Adrenal gland (tissue), 12 donors: ENCODE data around the gene KIAA1755. TPM values are rescaled to one million over a fixed set of nuclear protein-coding genes. Genes with fewer than 3 reads are reported as not detected.

ENCODE experiments used
- DNase-seq, 7 donors: peaks; one replicate each; pipeline ENCODE4 v3.0.0-alpha.2; 2019 to 2020
- H3K27ac ChIP-seq, 5 donors: fragments of 200-600 bp; sonication (generic) in 4 of 5; 1 replicate in 3 of 5; 2 replicates in 2 of 5; pipeline versions ENCODE4 v1.5.1 to v1.8.0; 2016 to 2020; ENCODE audit warnings: mild to moderate bottlenecking in 1 of 5
- H3K27me3 ChIP-seq: fragments of 200-600 bp; 2 replicates; pipeline ENCODE4 v1.8.0; 2021
- H3K36me3 ChIP-seq, 2 donors: fragments of 200-600 bp; replicated peaks in 1 of 2; 1 replicate in 1 of 2; 2 replicates in 1 of 2; pipeline versions ENCODE4 v1.5.1 to v1.8.0; 2018 to 2022
- H3K4me1 ChIP-seq, 2 donors: fragments of 200-600 bp; replicated peaks in 1 of 2; 1 replicate in 1 of 2; 2 replicates in 1 of 2; pipeline versions ENCODE4 v1.5.1 to v1.8.0; 2018 to 2021
- H3K4me3 ChIP-seq, 4 donors: fragments of 200-600 bp; sonication (generic) in 3 of 4; one replicate each; pipeline ENCODE4 v1.5.1; 2016 to 2018
- H3K9me3 ChIP-seq, 3 donors: fragments of 200-600 bp; sonication (generic) in 1 of 3; replicated peaks in 1 of 3; 1 replicate in 2 of 3; 2 replicates in 1 of 3; pipeline versions ENCODE4 v1.5.1 to v1.8.0; 2016 to 2021
- POLR2A ChIP-seq, 2 donors: fragments of 450-650 bp; IDR thresholded peaks; one replicate each; pipeline ENCODE4 v1.6.1; 2017; ENCODE audit warnings: antibody characterized with exemption in 2 of 2, mild to moderate bottlenecking in 2 of 2, moderate library complexity in 1 of 2
- WGBS, 4 donors: extraction: QIAGEN DNeasy Blood & Tissue Kit in 2 of 4; methylation state at CpG; one replicate each; pipeline versions ENCODE4 v1.1.5 to v1.1.7; 2013 to 2017; 5-methylcytosine and 5-hydroxymethylcytosine counted together
- intact Hi-C, 2 donors: fragments of 100-400 bp; cut with DNase I; formaldehyde crosslinking; loops; one replicate each; pipeline versions ENCODE4 v1.14.1 to v1.15.0; 2022 to 2023
- polyA plus RNA-seq, 3 donors: library from polyadenylated mRNA; stranded (reverse); fragments of 200-250 nt in 2 of 3; fragments of 350-450 nt in 1 of 3; fragmentation: Illumina TruSeq in 1 of 3; extraction: RNeasy Lipid Tissue Mini Kit (QIAGEN cat#74804) in 1 of 3; gene quantifications; one replicate each; pipeline ENCODE4 v1.2.3, GENCODE V29; 2013 to 2014
- total RNA-seq, 9 donors: library from RNA; depleted of rRNA in 4 of 9; stranded (reverse); fragments of >200 nt in 4 of 9; fragments of 120-200 nt in 1 of 9; fragmentation: NEBNext Ultra II Directional in 1 of 9; extraction: Animal tissue kit (Norgen Biotek cat#: 25700) in 1 of 9; gene quantifications; one replicate each; pipeline versions ENCODE4 v1.1.0 to v1.2.4, GENCODE V29; 2013 to 2023
- TF ChIP-seq, protein P1 (sequence below), 6 experiments: fragments of 450-650 bp in 4 of 6; fragments of 200-600 bp in 2 of 6; sonication (generic) in 1 of 6; IDR thresholded peaks; 1 replicate in 5 of 6; 2 replicates in 1 of 6; pipeline versions ENCODE4 v1.5.1 to v1.8.0; 2016 to 2021; ENCODE audit warnings: antibody characterized with exemption in 6 of 6, mild to moderate bottlenecking in 2 of 6, moderate library complexity in 1 of 6
- donor health status: healthy with polysubstance abuse.
- donor health status: Bipolar disorder and iron deficiency.
- donor health status: DM: yes; HTN: yes; CAD: no.
- donor health status: DM: no; HTN: no; CAD: no.
- donor health status: DM: no; HTN: no; CAD: no.
- donor health status: DM: yes; HTN: yes; CAD: no.

KIAA1755 gene
- total and polyA plus RNA-seq, 12 donors = 0.42 to 8.0 (median 2.0) TPM

DNA sequence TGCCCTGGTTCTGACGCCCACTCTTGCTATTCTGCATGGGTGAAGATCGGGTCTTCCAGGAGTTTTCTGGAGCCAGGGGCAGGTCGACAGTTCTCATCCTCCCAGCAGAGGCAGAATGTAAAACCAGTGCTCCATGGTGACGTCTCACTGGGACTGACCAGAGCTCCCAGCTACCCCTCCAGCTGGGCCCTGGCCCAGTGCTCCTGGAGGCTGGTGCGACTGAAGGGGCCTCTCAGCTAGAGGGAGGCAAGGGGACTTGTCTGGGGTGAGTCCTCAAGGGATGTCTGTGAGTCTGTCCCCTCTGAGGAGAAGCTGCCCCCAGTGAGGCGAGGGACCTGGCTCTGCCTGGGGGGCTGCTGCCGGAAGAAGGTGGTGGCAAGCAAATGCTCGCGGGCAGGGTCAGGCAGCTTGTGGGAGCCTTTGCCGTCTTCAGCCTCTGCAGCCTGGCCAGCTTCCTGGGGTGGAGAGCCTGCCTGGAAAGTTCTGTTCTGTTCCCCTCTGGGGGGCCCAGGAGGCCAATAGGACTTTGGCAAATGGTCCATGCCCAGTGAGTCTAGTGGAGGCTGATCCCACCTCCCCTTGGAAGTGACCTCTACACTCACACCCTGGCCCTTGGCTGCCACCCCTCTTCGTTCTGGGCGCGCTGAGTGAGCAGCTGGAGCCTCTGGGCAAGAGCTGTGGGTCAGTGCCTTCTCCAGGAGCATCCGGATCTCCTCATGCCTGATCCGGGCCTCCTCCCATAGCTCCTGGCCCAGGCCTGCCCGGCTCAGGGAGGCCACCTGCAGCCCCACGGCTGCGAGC lies 47.5 kb downstream of the KIAA1755 start:
- TF ChIP-seq, protein P1, sequence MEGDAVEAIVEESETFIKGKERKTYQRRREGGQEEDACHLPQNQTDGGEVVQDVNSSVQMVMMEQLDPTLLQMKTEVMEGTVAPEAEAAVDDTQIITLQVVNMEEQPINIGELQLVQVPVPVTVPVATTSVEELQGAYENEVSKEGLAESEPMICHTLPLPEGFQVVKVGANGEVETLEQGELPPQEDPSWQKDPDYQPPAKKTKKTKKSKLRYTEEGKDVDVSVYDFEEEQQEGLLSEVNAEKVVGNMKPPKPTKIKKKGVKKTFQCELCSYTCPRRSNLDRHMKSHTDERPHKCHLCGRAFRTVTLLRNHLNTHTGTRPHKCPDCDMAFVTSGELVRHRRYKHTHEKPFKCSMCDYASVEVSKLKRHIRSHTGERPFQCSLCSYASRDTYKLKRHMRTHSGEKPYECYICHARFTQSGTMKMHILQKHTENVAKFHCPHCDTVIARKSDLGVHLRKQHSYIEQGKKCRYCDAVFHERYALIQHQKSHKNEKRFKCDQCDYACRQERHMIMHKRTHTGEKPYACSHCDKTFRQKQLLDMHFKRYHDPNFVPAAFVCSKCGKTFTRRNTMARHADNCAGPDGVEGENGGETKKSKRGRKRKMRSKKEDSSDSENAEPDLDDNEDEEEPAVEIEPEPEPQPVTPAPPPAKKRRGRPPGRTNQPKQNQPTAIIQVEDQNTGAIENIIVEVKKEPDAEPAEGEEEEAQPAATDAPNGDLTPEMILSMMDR (IDR thresholded peaks at IDR 0.05) = no peak
- TF ChIP-seq POLR2A (IDR thresholded peaks at IDR 0.05) = no peak
- 79 to 87% (median 82%) methylated on average over 10 to 18 of the region's 18 CpGs for WGBS, 4 donors
- Histone ChIP-seq H3K27ac (no peak overlapping the region), H3K4me1 (no peaks in the 10 kb centered on the region), H3K27me3 (no peaks in the 10 kb centered on the region), H3K9me3 (no peaks in the 10 kb centered on the region), H3K36me3 (no peaks in the 10 kb centered on the region), H3K4me3 (no peak overlapping the region)
- intact Hi-C loops = no loop called here
- DNase-seq = no peak

DNA sequence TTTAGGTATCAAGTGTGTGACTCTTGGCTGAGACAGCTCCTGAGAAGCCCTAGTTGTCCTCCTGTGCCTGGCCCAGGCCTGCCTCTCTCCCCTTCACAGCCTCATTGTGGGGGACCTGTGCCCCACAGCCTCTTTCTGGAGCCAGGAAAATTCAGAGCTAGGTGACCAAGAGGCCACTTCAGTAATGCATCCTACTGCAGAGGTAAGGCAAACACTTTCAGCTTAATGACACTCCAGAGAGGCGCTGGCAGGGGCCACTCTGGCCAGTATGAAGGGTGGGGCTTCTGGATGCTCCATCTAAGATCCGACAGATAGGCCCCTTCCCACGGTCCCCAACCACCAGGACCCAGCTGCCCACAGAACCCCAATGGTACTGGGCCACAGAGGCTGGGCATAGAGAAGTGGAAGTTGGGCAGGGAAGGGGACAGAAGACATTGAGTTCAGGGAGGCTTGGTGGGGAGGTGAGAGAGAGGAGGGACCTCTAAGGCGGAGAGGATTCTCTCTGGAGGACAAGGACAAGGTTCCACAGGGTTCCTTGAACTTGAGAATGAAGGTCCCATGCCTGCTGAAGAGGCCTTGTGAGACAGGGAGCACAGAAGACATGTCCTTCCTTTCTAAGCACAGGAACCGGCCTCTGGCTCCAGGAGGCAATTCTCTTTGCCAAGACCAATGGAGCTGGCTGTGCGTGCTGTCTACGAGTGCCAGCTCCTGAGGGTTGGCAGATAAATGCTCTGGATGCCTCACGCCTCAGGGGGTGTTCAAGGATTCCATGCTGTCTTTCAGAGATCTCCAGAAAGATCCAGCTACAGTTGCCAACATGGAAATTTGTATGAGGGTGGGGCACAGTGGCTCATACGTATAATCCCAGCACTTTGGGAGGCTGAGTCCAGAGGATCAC lies 49.1 kb downstream of the KIAA1755 start:
- Histone ChIP-seq H3K27ac (no peak overlapping the region), H3K36me3 (no peaks in the 10 kb centered on the region), H3K4me3 (no peak overlapping the region), H3K9me3 (no peaks in the 10 kb centered on the region), H3K27me3 (no peaks in the 10 kb centered on the region), H3K4me1 (no peaks in the 10 kb centered on the region)
- intact Hi-C loops = no loop called here
- peak in 4 of 7 donors; percentile 26 to 37 (median 30) for DNase-seq
- no peak for TF ChIP-seq POLR2A (IDR thresholded peaks at IDR 0.05)
- TF ChIP-seq, protein P1 (IDR thresholded peaks at IDR 0.05) = no peak
- 53 to 81% (median 62%) methylated on average over 6 to 9 of the region's 9 CpGs for WGBS, 4 donors

DNA sequence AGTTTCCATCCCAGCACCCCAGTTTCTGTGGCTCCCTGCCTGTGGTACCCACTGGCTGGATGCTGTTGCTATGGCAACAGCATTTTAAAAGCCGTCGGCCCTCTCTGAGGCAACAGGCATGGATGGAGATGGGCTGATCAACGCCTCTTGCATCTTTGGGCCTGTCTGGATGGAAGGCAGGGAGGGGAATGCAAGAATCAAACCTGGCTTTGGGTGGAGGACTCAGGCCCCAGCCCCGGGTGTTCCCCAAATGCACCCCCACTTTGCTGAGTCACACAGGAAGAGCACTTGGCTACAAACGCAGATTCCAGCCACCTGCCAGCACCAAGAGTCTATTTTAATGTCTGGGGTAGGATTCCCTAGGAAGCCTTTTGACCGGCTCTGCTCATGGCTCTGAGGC lies 49.8 kb downstream of the KIAA1755 start:
- Histone ChIP-seq H3K4me3 (no peak overlapping the region), H3K36me3 (no peaks in the 10 kb centered on the region), H3K4me1 (no peaks in the 10 kb centered on the region), H3K9me3 (no peaks in the 10 kb centered on the region), H3K27me3 (no peaks in the 10 kb centered on the region), H3K27ac (no peak overlapping the region)
- intact Hi-C loops = no loop called here
- WGBS, 4 donors = 51 to 71% (median 66%) methylated on average over 6 of the region's 6 CpGs
- no peak for DNase-seq
- TF ChIP-seq POLR2A (IDR thresholded peaks at IDR 0.05) = no peak
- TF ChIP-seq, protein P1 (IDR thresholded peaks at IDR 0.05) = no peak

DNA sequence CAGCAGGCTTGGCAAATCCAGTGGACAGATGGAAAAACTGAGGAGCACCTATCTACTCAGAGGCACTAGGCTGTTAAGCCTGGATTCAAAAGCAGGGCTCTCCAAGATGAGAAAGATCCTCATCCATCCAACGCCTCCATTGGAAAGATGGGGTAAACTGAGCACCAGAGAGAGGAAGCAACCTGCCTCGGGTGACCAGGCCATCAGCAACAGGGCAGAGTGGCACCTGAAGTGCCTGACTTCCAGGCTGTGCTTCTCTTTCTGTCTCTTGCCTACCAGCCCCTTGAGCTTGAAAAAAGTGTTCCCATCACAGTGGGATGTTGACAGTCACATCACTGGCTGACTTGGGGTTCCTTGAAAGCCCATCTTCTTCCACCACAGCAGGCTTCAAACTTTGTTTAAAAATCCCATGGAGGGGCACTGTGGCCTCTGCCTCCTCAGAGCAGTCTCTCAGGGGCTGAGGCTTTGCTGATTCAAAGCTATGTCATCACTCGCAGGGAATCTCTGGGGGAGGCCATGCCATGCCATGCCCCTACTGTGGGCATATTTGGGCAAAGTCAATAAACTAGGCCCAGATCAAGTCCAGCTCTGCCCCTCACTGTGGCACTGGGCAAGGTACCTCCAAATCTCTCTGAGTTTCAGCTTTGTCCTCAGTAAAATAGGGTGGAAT lies 50.7 kb downstream of the KIAA1755 start:
- H3K27ac ChIP-seq = no peak overlapping the region
- TF ChIP-seq, protein P1 (IDR thresholded peaks at IDR 0.05) = no peak
- no peak for TF ChIP-seq POLR2A (IDR thresholded peaks at IDR 0.05)
- 82 to 90% (median 85%) methylated on average over 2 to 3 of the region's 3 CpGs for WGBS, 4 donors
- DNase-seq = peak in 1 of 7 donors; percentile 8
- H3K27me3 ChIP-seq = no peaks in the 10 kb centered on the region
- no peak overlapping the region for H3K4me3 ChIP-seq
- no peaks in the 10 kb centered on the region for H3K9me3 ChIP-seq
- H3K36me3 ChIP-seq = no peaks in the 10 kb centered on the region
- intact Hi-C loops = no loop called here
- no peaks in the 10 kb centered on the region for H3K4me1 ChIP-seq
